Lung microvascular endothelial cell (primary cell): ENCODE measurements around the gene MAGI1. TPM values are rescaled to one million over a fixed set of nuclear protein-coding genes. Genes with fewer than 3 reads are reported as not detected.
"Not testable (repeated sequence)": the region's sequence is repeated elsewhere in the genome, so short reads cannot be mapped to it uniquely, and the experiment has no call there.

ENCODE experiments used
- DNase-seq, 2 donors: peaks; one replicate each; pipeline versions ENCODE4 v3.0.0 to v3.0.0-alpha.2; 2010; ENCODE audit warnings: low read depth in 2 of 2
- total RNA-seq: library from RNA; depleted of rRNA; stranded (reverse); fragments of >200 nt; gene quantifications from 2 replicates; pipeline ENCODE4 v1.2.1, GENCODE V29; 2014

The MAGI1 gene
- total RNA-seq, 1 donor from 2014 or later, result 76.4 TPM

DNA sequence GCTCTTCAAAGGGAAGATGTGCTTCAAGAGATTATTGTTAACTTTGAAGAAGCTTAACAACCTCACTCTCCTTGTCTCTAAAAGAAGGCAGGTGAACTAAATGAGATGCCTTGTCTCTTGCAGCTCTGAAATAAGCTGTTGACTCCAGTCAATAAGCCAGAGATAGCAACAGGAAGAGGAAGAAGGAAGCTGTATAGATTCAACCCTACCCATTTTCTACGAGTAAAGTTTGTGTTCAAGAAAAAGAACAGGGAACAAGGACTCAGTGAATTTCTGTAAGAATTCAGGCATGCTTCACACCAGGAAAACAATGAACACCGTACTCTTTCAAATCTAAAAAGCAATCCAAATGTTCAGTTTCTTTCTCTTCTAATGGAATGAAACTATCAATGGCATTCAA is 503.5 kb downstream of the MAGI1 start:
- no peak for DNase-seq

DNA sequence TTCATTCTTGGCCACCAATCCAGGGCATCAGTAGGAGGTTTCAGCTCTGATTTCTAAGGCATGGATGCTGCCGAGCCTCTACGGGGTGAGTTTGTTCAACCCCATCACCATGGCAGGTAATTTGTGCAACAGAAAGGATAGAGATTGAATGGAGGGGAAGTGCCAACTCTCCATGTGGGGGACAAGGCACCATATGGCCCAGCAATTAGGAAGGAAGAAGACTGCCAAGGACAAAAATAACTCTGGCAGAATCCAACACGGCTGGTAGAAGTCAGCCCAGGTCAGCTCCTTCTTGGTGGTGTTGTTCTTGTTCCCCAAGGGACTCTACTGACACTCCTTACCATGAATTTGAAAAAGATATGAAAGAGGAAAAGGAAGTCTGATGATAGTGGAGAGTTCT is 503.9 kb downstream of the MAGI1 start:
- no peak for DNase-seq

DNA sequence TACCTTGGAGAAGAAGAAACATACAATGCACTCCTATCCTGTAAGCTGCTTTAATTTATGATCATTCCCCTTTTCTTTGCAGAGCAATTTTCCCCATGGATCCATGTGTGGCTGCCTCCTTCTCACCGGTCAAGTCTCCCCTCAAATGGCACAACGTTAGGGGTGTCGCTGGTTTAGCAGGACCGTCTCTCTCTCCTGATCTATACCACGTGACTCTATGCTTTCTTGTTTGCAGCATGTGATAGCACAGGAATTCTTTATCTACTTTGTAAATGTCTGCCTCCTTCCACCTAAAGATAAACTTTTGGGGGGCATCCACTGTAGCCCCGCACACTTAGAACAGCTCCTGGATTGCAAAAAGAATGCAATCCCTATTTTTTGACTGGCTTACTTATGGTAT is 506.0 kb downstream of the MAGI1 start:
- DNase-seq, result no peak

GRCh38 chr3:65532215-65532614 is 506.5 kb downstream of the MAGI1 start:
- no peak for DNase-seq

- no peak for DNase-seq
Measured at GRCh38 chr3:65531499-65531898, 507.2 kb downstream of the MAGI1 start.

- DNase-seq, result no peak
Measured at GRCh38 chr3:65526656-65527055, 512.1 kb downstream of the MAGI1 start.

DNA sequence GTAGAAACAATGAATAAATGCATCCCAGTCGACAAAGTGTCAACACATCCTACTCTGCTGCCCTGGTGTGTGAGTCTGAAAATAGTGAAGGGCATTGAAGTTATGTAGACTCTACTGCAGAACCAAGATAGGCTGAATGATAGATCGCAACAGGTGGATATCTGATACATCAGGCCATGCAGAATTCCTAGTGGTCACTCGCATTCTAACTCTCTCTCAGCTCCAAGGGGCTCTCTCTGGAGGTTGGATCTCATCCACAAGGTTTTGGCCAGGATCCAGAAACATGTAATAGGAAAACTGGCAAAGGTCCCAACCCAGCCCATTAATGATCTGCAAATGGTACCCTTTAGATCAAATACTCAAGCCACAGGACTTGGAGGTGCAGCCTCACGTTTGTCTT is 514.1 kb downstream of the MAGI1 start:
- peak in 1 of 2 donors; percentile 58 for DNase-seq

GRCh38 chr3:65523878-65524277 is 514.8 kb downstream of the MAGI1 start:
- DNase-seq, result no peak

GRCh38 chr3:65521032-65521431 is 517.7 kb downstream of the MAGI1 start:
- DNase-seq, result no peak

- DNase-seq, result no peak
Measured at GRCh38 chr3:65516998-65517397, 521.7 kb downstream of the MAGI1 start.

- not testable (repeated sequence) for DNase-seq
Measured at GRCh38 chr3:65514317-65514716, 524.4 kb downstream of the MAGI1 start.

DNA sequence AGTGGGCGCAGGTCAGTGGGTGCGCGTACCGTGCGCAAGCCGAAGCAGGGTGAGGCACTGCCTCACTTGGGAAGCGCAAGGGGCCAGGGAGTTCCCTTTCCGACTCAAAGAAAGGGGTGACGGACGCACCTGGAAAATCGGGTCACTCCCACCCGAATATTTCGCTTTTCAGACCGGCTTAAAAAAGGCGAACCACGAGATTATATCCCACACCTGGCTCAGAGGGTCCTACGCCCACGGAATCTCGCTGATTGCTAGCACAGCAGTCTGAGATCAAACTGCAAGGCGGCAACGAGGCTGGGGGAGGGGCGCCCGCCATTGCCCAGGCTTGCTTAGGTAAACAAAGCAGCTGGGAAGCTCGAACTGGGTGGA is 529.3 kb downstream of the MAGI1 start:
- not testable (repeated sequence) for DNase-seq

- no peak for DNase-seq
Measured at GRCh38 chr3:65508750-65509422, 529.8 kb downstream of the MAGI1 start.

DNA sequence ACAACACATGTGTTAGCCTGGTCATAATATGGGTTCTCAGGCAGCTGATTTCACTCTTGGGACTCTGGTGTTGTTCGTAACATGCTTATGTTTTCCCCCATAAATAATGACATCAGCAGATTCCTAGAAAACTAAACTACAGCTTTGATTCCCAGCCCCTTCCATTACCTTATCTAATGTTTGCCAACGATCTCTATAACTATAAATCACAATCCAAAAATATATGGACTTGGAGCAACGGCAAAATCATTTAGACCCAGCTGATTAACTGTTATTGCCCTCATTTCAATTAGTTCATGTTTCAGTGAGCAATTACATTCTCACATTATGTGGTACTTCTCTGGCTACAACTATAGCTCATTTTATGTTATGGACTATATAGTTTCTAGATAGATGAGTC is 531.3 kb downstream of the MAGI1 start:
- DNase-seq, result no peak

DNA sequence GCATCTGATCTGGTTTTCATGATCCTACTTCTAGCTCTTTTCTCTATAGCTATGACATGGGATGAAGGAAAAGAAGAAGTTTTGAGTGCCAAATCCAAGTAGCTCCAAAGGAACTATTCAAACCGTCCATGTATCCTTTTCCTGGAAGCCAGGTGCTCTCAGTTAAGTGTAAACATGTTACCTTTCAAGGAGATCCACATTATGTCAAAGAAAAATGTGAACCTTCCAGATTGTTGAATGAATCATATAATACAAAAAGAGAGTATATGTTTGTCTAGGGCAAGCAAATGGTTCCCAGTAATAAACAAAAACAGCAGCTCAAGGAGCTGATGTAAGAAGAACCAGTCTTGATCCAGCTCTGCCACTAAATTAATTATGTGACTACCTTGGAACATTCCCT is 534.9 kb downstream of the MAGI1 start:
- DNase-seq, result no peak

- no peak for DNase-seq
Measured at GRCh38 chr3:65502526-65502925, 536.2 kb downstream of the MAGI1 start.

GRCh38 chr3:65500398-65501306 is 538.1 kb downstream of the MAGI1 start:
- no peak for DNase-seq

GRCh38 chr3:65497846-65498245 is 540.9 kb downstream of the MAGI1 start:
- DNase-seq, result no peak

DNA sequence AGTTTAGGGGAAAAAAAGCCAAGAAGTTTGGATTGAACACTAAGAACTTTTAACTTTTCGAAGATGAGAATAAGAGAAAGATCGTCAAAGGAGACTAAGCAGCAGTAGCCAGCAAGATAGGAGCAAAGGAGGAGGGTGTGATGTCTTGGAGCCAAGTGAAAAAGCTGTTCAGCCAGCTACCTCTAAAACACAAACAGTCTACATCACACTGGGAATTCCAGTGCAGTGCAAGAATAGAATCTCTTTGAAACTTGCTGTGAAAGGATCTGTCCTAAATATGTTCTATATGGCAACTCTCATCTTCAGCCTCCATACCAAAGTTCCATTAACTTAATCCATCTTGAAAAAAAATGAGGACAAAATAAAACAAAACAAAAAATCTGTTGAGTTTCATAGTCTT is 541.5 kb downstream of the MAGI1 start:
- no peak for DNase-seq

GRCh38 chr3:65493938-65494337 is 544.8 kb downstream of the MAGI1 start:
- DNase-seq, result no peak

- DNase-seq, result no peak
Measured at GRCh38 chr3:65493371-65493882, 545.3 kb downstream of the MAGI1 start.

GRCh38 chr3:65492249-65492648 is 546.5 kb downstream of the MAGI1 start:
- DNase-seq, result no peak

GRCh38 chr3:65490114-65490513 is 548.6 kb downstream of the MAGI1 start:
- DNase-seq, result no peak
